Endothelial cell (in vitro differentiated cells): ENCODE results near the gene MPST. TPM values are rescaled to one million over a fixed set of nuclear protein-coding genes. Genes with fewer than 3 reads are reported as not detected.

ENCODE experiments used
- DNase-seq: peaks from one replicate; pipeline ENCODE4 v3.0.0; 2021; ENCODE audit warnings: low spot score
- H3K27ac Mint-ChIP-seq: one replicate; pipeline ENCODE4 v1.8.0; 2021; ENCODE audit warnings: mixed read lengths, inconsistent platforms; ENCODE audit not compliant: unreplicated experiment
- H3K27me3 Mint-ChIP-seq: one replicate; pipeline ENCODE4 v1.8.0; 2021; ENCODE audit warnings: mild to moderate bottlenecking, moderate library complexity, mixed read lengths, inconsistent platforms; ENCODE audit not compliant: unreplicated experiment
- H3K36me3 Mint-ChIP-seq: one replicate; pipeline ENCODE4 v1.8.0; 2021; ENCODE audit warnings: mild to moderate bottlenecking, low read depth, mixed read lengths, inconsistent platforms; ENCODE audit not compliant: unreplicated experiment
- H3K4me1 Mint-ChIP-seq: one replicate; pipeline ENCODE4 v1.8.0; 2021; ENCODE audit warnings: mild to moderate bottlenecking, mixed read lengths, inconsistent platforms; ENCODE audit not compliant: unreplicated experiment
- H3K4me3 Mint-ChIP-seq: one replicate; pipeline ENCODE4 v1.8.0; 2021; ENCODE audit warnings: mild to moderate bottlenecking, mixed read lengths, inconsistent platforms; ENCODE audit not compliant: unreplicated experiment
- H3K9me3 Mint-ChIP-seq: one replicate; pipeline ENCODE4 v1.8.0; 2021; ENCODE audit warnings: mixed read lengths, inconsistent platforms; ENCODE audit not compliant: unreplicated experiment
- total RNA-seq: library from RNA; stranded (reverse); fragmentation: NEBNext Ultra II Directional; extraction: Animal tissue kit (Norgen Biotek cat#: 25700); gene quantifications from one replicate; pipeline ENCODE4 v1.2.1, GENCODE V29; 2021; ENCODE audit not compliant: unreplicated experiment
- TF ChIP-seq, protein P1 (sequence below): fragments of 200-600 bp; sonication (generic); IDR thresholded peaks from one replicate; pipeline ENCODE4 v1.5.0; 2021; ENCODE audit warnings: antibody characterized with exemption; ENCODE audit not compliant: unreplicated experiment

Gene MPST
- total RNA-seq, 1 donor from 2014 or later = 78.7 TPM

DNA sequence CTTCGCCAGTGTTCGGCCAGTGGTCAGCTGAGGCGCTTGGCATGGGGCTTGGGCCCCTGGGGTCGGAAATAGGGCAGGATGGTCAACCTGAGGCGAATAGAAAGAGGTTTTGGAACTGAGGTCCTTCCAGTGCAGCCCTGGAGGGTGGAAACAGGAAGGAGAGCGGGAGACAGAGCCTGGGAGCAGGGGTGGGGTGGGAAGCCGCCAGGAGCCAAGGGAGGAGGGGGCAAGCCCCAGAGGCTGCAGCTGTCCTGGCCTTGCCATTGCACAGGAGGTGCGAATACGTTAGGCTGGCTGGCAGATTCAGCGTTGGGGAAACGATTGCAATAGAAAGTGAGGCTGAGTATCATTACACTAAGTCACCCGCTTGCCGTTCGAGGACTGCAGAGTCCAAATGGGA lies 18.1 kb downstream of the MPST start:
- Mint-ChIP-seq H3K9me3 (no peaks in the 10 kb centered on the region), H3K36me3 (no peaks in the 10 kb centered on the region), H3K27ac (no peak overlapping the region), H3K4me1 (peaks cover 22% of the 10 kb centered on the region), H3K27me3 (no peaks in the 10 kb centered on the region), H3K4me3 (no peak overlapping the region)
- TF ChIP-seq, protein P1, sequence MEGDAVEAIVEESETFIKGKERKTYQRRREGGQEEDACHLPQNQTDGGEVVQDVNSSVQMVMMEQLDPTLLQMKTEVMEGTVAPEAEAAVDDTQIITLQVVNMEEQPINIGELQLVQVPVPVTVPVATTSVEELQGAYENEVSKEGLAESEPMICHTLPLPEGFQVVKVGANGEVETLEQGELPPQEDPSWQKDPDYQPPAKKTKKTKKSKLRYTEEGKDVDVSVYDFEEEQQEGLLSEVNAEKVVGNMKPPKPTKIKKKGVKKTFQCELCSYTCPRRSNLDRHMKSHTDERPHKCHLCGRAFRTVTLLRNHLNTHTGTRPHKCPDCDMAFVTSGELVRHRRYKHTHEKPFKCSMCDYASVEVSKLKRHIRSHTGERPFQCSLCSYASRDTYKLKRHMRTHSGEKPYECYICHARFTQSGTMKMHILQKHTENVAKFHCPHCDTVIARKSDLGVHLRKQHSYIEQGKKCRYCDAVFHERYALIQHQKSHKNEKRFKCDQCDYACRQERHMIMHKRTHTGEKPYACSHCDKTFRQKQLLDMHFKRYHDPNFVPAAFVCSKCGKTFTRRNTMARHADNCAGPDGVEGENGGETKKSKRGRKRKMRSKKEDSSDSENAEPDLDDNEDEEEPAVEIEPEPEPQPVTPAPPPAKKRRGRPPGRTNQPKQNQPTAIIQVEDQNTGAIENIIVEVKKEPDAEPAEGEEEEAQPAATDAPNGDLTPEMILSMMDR = no peak
- DNase-seq = no peak

- Mint-ChIP-seq H3K4me1 (peaks cover 34% of the 10 kb centered on the region), H3K4me3 (no peak overlapping the region), H3K27ac (no peak overlapping the region), H3K9me3 (no peaks in the 10 kb centered on the region), H3K27me3 (peaks cover 3% of the 10 kb centered on the region), H3K36me3 (no peaks in the 10 kb centered on the region)
- DNase-seq = no peak
- TF ChIP-seq, protein P1 = no peak
Observed at GRCh38 chr22:37039466-37039865, 19.9 kb downstream of the MPST start.

- Mint-ChIP-seq H3K4me3 (no peak overlapping the region), H3K36me3 (no peaks in the 10 kb centered on the region), H3K27ac (no peak overlapping the region), H3K9me3 (no peaks in the 10 kb centered on the region), H3K4me1 (peaks cover 28% of the 10 kb centered on the region), H3K27me3 (peaks cover 3% of the 10 kb centered on the region)
- DNase-seq = no peak
- TF ChIP-seq, protein P1 = no peak
Observed at GRCh38 chr22:37043209-37043827, 23.8 kb downstream of the MPST start.

DNA sequence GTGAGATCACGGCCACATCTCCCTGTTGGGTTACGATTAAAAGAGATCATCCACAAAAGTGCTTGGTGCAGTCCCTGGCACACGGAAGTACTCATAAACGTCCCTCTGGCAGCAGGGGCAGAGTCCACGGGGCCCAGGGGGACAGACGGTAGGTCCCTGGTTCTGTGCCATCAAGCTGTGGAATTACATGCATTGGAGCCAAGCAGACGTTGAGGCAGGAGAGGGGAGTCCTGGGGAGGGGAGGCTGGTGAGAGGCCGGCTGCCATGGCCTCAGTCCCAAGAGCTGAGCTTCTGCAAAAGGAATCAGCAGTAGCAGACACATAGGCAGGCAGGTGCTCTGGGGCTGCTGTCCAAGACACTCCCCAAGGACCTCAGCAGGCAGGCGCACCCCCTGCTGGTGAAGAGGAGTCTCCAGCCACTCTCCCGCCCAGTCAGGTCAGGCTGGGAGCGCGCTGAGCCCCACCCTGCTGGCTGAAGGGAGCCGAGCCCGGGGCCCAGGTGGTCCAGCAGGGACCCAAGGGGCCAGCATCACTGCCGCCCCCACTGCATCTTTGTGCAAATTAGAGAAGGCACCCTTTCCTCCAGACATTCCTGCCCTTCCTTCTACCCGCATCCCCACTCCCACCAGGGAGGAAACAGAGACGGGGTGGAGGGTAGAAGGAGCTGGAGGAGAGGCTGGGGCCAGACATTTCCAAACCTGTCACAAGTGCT lies 24.4 kb downstream of the MPST start:
- peak; percentile 59 for DNase-seq
- TF ChIP-seq, protein P1 = peak; percentile 33
- H3K4me1 Mint-ChIP-seq = peaks cover 28% of the 10 kb centered on the region
- peaks cover 3% of the 10 kb centered on the region for H3K27me3 Mint-ChIP-seq
- H3K9me3 Mint-ChIP-seq = no peaks in the 10 kb centered on the region
- H3K36me3 Mint-ChIP-seq = no peaks in the 10 kb centered on the region
- no peak overlapping the region for H3K4me3 Mint-ChIP-seq
- no peak overlapping the region for H3K27ac Mint-ChIP-seq
